ENCODE measurements around the gene COL2A1.

Gene COL2A1

GRCh38 chr12:47988073-47989022 is 15.9 kb downstream of the COL2A1 start:
- DNase-seq = no peak

- no peak for DNase-seq
Measured at GRCh38 chr12:47987411-47988072, 16.7 kb downstream of the COL2A1 start.

- no peak for DNase-seq
Measured at GRCh38 chr12:47986832-47987231, 17.4 kb downstream of the COL2A1 start.

GRCh38 chr12:47986291-47986660 is 18.0 kb downstream of the COL2A1 start:
- DNase-seq = no peak

GRCh38 chr12:47985596-47986290 is 18.5 kb downstream of the COL2A1 start:
- DNase-seq = no peak

GRCh38 chr12:47984331-47984801 is 19.9 kb downstream of the COL2A1 start:
- no peak for DNase-seq

DNA sequence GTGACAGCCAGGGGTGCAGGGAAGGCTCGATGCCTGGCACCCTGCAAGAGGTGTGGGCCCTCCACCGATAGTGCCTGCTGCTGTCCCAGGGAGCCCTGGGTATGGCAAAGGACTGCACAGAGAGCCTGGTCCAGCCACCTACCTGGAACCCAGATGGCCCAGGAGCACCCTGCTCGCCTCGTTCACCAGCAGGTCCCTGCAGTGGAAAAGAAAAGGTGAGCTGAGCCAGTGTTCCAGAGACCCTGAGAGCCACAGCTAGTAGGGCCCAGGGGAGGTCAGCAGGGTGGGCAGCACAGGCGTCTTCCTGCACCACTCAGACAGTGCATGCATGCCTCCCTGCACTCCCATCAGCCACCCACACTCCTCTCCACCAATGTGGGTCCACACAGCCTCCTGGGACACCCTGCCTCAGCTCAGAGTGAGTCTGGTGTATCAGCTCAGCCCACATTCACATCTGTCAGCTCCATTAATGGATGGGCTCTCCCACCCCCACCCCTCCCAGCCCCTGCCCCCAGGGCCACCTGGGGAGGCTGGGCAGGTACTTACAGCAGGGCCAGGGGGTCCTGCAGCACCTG is 20.6 kb downstream of the COL2A1 start:
- DNase-seq = no peak

DNA sequence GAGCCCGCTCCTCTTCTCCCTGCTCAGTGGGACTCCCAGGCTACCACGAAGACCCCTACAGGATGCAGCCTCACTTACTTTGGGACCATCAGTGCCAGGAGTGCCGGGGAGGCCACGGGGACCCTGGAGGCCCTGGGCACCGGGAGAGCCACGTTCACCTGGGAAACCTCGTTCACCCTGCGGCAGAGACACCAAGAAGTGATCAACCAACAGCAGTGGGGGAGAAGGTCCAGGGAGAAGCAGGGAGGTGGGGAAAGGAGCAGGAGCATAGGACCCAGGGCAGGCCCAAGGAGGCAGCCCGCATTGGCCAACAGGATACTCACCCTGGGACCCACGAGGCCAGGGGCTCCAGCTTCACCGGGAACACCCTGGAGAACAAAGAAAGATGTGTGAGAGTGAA is 21.5 kb downstream of the COL2A1 start:
- no peak for DNase-seq

GRCh38 chr12:47982311-47982710 is 22.0 kb downstream of the COL2A1 start:
- no peak for DNase-seq

GRCh38 chr12:47981496-47982260 is 22.6 kb downstream of the COL2A1 start:
- no peak for DNase-seq

GRCh38 chr12:47980779-47981495 is 23.3 kb downstream of the COL2A1 start:
- DNase-seq = no peak

DNA sequence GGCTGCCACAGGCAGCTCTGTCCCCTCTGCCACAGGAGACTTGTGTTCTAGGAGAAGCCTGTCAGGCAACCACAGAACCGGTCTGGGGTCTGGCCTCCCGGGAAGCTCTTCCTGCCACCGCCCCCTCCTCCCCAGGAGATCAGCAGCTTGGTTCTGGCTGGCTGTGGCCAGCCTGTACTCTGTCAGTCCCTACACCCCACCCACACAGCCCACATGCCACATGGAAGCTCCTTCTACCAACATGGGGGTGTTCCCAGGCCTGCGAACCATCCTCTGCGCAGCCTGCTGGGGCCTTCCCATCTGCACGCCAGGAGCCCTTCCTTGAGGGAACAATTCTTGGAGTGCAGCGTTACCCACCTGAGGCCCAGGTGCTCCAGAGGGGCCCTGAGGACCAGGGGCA is 24.1 kb downstream of the COL2A1 start:
- no peak for DNase-seq

- no peak for DNase-seq
Measured at GRCh38 chr12:47979686-47980085, 24.6 kb downstream of the COL2A1 start.

GRCh38 chr12:47979166-47979565 is 25.1 kb downstream of the COL2A1 start:
- DNase-seq = no peak

DNA sequence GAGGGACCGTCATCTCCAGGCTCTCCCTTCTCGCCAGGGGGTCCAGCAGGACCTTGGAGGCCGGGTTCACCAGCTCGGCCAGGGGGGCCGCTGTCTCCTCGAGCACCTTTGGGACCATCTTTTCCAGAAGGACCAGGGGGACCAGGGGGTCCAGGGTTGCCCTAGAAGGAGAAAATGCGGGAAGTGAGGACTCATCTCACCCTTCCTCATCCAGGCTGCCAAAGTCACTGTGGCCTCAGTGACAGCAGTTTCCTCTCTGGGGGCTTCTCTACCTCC is 25.7 kb downstream of the COL2A1 start:
- DNase-seq = no peak

DNA sequence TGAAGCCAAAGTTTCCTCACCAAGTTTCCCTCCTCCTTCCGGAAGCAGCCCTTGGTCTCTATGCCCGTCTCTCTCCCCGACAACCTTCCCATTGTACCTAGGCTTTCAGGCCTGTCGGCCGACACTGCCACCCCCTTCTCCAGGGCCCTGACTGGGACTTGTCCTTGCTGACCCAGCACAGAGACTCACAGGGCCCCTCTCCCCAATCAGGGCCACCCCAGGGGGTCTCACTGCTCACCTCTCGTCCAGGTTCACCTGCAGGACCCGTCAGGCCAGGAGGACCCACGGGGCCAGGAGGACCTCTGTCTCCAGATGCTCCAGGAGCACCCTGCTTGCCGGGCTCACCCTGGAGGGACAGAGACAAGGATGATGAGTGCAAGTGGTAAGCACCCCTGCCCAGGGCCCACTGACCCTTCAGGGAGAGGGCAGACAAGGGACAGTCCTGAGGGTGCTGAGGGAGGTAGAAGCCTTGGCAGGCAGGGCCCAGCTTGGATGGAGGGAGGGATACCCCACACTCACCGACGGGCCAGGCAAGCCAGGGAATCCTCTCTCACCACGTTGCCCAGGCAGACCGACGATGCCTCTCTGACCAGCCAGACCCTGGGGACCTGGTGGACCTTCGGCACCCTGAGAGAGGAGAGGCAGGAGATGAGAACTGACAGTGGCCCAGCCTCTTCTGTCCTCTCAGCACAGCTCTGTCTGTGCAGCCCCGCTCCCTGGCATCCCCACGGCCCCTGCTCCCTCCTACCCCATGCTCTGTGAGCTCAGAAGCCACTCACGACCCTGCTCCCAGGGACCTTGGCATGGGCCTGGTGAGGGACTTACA is 26.3 kb downstream of the COL2A1 start:
- no peak for DNase-seq

GRCh38 chr12:47977046-47977771 is 27.1 kb downstream of the COL2A1 start:
- DNase-seq = no peak

DNA sequence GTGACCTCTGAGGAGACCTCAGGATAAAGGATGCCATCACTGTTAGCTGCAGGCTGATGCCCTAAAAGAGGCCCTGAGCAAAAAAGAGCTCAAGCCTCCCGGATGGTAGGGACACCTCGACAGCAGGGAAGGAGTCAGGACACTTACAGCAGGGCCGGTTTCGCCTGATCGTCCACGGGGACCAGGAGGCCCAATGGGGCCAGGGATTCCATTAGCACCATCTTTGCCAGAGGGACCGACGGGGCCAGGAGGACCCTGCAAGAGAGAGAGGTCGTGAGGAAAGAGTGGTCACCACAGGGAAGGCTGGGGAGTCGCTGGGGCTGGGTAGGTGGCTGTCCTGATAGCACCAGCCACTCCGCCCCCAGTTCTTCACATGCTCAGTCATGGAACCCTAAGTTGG is 28.5 kb downstream of the COL2A1 start:
- DNase-seq = no peak

GRCh38 chr12:47975036-47975620 is 29.1 kb downstream of the COL2A1 start:
- DNase-seq = no peak

DNA sequence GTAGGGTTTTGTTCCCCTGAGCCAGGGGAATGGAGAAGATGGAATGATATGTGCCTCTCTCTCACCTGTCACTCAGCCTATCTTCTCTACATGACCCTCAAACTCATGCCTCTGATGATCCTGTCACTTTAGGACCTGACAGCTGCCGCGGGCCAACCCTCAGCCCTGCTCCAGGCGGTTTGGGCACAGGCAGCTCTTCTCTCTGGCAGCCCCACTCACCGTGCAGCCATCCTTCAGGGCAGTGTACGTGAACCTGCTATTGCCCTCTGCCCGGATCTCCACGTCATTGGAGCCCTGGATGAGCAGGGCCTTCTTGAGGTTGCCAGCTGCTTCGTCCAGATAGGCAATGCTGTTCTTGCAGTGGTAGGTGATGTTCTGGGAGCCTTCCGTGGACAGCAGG is 30.4 kb downstream of the COL2A1 start:
- no peak for DNase-seq

Data from NCI-H2081 (cell line).